Measurements from ENCODE around the gene MRM3. TPM values are rescaled to one million over a fixed set of nuclear protein-coding genes. Genes with fewer than 3 reads are reported as not detected.

MRM3 gene
- total RNA-seq, 6 experiments from 2014 or later: 10.0 to 18.1 (median 13.4) TPM

- Histone ChIP-seq H3K27ac (no peak overlapping the region), H3K36me3 (no peaks in the 10 kb centered on the region)
- peak in 1 of 4 donors; percentile 23 for ATAC-seq
These were observed 30.6 kb downstream of the MRM3 start for GRCh38 chr17:812638-813204.

GRCh38 chr17:814371-814770 is 32.2 kb downstream of the MRM3 start:
- ATAC-seq (no peak), DNase-seq (no peak)
- no peak overlapping the region for H3K4me3 ChIP-seq
- intact Hi-C loops (cut with DNase I): no loop called here
- H3K4me1 ChIP-seq: no peaks in the 10 kb centered on the region
- H3K36me3 ChIP-seq: no peaks in the 10 kb centered on the region
- TF ChIP-seq CTCF (IDR thresholded peaks at IDR 0.05): no peak
- TF ChIP-seq POLR2A (IDR thresholded peaks at IDR 0.05): no peak
- H3K9me3 ChIP-seq: no peaks in the 10 kb centered on the region
- no peaks in the 10 kb centered on the region for H3K27me3 ChIP-seq
- whole genome bisulfite sequencing (ENCODE audit: insufficient coverage, low coverage, low lambda C conversion rate, missing lambda C conversion rate): 90% methylated on average over 7 of the region's 20 CpGs
- H3K27ac ChIP-seq: no peak overlapping the region

More at GRCh38 chr17:812638-813204, 30.6 kb downstream of the MRM3 start:
- Histone ChIP-seq H3K9me3 (no peaks in the 10 kb centered on the region), H3K4me1 (no peaks in the 10 kb centered on the region), H3K4me3 (no peak overlapping the region), H3K27me3 (no peaks in the 10 kb centered on the region)
- WGBS (ENCODE audit: insufficient coverage, low coverage, low lambda C conversion rate, missing lambda C conversion rate): 93% methylated on average over 14 of the region's 14 CpGs
- intact Hi-C loops (cut with DNase I): no loop called here
- DNase-seq: no peak
- TF ChIP-seq POLR2A (IDR thresholded peaks at IDR 0.05) (no peak), CTCF (IDR thresholded peaks at IDR 0.05) (no peak)

GRCh38 chr17:819251-819650 is 37.1 kb downstream of the MRM3 start:
- Histone ChIP-seq H3K27ac (no peak overlapping the region), H3K9me3 (no peaks in the 10 kb centered on the region), H3K4me3 (no peak overlapping the region), H3K27me3 (no peaks in the 10 kb centered on the region), H3K4me1 (no peaks in the 10 kb centered on the region), H3K36me3 (no peaks in the 10 kb centered on the region)
- WGBS (ENCODE audit: insufficient coverage, low coverage, low lambda C conversion rate, missing lambda C conversion rate): 86% methylated on average over 1 of the region's 19 CpGs
- DNase-seq: no peak
- intact Hi-C loops (cut with DNase I): no loop called here
- no peak for ATAC-seq
- no peak for TF ChIP-seq POLR2A (IDR thresholded peaks at IDR 0.05)
- no peak for TF ChIP-seq CTCF (IDR thresholded peaks at IDR 0.05)

GRCh38 chr17:823501-823902 is 41.3 kb downstream of the MRM3 start:
- H3K4me1 ChIP-seq: no peaks in the 10 kb centered on the region
- ATAC-seq: no peak
- no peak for DNase-seq
- 89% methylated on average over 3 of the region's 9 CpGs for WGBS (ENCODE audit: insufficient coverage, low coverage, low lambda C conversion rate, missing lambda C conversion rate)
- intact Hi-C loops (cut with DNase I): no loop called here
- TF ChIP-seq POLR2A (IDR thresholded peaks at IDR 0.05): no peak
- no peak for TF ChIP-seq CTCF (IDR thresholded peaks at IDR 0.05)
- no peaks in the 10 kb centered on the region for H3K9me3 ChIP-seq
- no peaks in the 10 kb centered on the region for H3K36me3 ChIP-seq
- no peak overlapping the region for H3K4me3 ChIP-seq
- no peak overlapping the region for H3K27ac ChIP-seq
- H3K27me3 ChIP-seq: no peaks in the 10 kb centered on the region

GRCh38 chr17:824378-824777 is 42.2 kb downstream of the MRM3 start:
- 88% methylated on average over 16 of the region's 16 CpGs for WGBS (ENCODE audit: insufficient coverage, low coverage, low lambda C conversion rate, missing lambda C conversion rate)

More at GRCh38 chr17:824378-824777, 42.2 kb downstream of the MRM3 start:
- no peak overlapping the region for H3K27ac ChIP-seq
- H3K4me1 ChIP-seq: no peaks in the 10 kb centered on the region
- intact Hi-C loops (cut with DNase I): no loop called here
- no peaks in the 10 kb centered on the region for H3K36me3 ChIP-seq
- no peak for TF ChIP-seq POLR2A (IDR thresholded peaks at IDR 0.05)
- no peak for TF ChIP-seq CTCF (IDR thresholded peaks at IDR 0.05)
- H3K4me3 ChIP-seq: no peak overlapping the region
- H3K9me3 ChIP-seq: no peaks in the 10 kb centered on the region
- no peak for ATAC-seq
- H3K27me3 ChIP-seq: no peaks in the 10 kb centered on the region
- DNase-seq: no peak
